Neural cell (in vitro differentiated cells): ENCODE results near the gene AGBL4. TPM values are rescaled to one million over a fixed set of nuclear protein-coding genes. Genes with fewer than 3 reads are reported as not detected.
"Not testable (repeated sequence)": the region's sequence is repeated elsewhere in the genome, so short reads cannot be mapped to it uniquely, and the experiment has no call there.

Source experiments
- H2AFZ ChIP-seq: fragments of 200-600, 300-800 bp; sonication (generic), shearing (Covaris generic); 2 replicates; pipeline ENCODE4 v1.6.0; 2014; ENCODE audit warnings: low read depth, mild to moderate bottlenecking, antibody characterized with exemption, low read length, moderate library complexity
- H3F3A ChIP-seq: fragments of 200-600 bp; shearing (Covaris generic); 2 replicates; pipeline ENCODE4 v1.6.1; 2016; ENCODE audit warnings: mild to moderate bottlenecking, moderate library complexity, mixed read lengths, antibody characterized with exemption, low read length; ENCODE audit not compliant: insufficient read depth, poor library complexity, severe bottlenecking
- H3K27ac ChIP-seq: fragments of 200-600, 300-800 bp; sonication (generic), shearing (Covaris generic); 2 replicates; pipeline ENCODE4 v1.5.1; 2014; ENCODE audit warnings: mild to moderate bottlenecking, low read length, moderate library complexity
- H3K27me3 ChIP-seq: fragments of 300-800, 200-600 bp; sonication (generic), shearing (Covaris generic); 2 replicates; pipeline ENCODE4 v1.6.0; 2014; ENCODE audit warnings: mild to moderate bottlenecking, low read depth, low read length, moderate library complexity; ENCODE audit not compliant: insufficient read depth
- H3K36me3 ChIP-seq: fragments of 300-800, 200-600 bp; sonication (generic), shearing (Covaris generic); 2 replicates; pipeline ENCODE4 v1.5.1; 2014; ENCODE audit warnings: mild to moderate bottlenecking, antibody characterized with exemption, low read length, moderate library complexity; ENCODE audit not compliant: insufficient read depth
- H3K4me2 ChIP-seq: fragments of 300-800, 200-600 bp; sonication (generic), shearing (Covaris generic); 2 replicates; pipeline ENCODE4 v1.6.0; 2014; ENCODE audit warnings: mild to moderate bottlenecking, low read length
- H3K4me3 ChIP-seq: fragments of 300-800, 200-600 bp; sonication (generic), shearing (Covaris generic); 2 replicates; pipeline ENCODE4 v1.5.1; 2014; ENCODE audit warnings: mild to moderate bottlenecking, low read length, moderate library complexity
- H3K79me2 ChIP-seq: fragments of 200-600 bp; shearing (Covaris generic); replicated peaks from 2 replicates; pipeline ENCODE4 v1.6.0; 2014; ENCODE audit warnings: mild to moderate bottlenecking, low read length, moderate library complexity; ENCODE audit not compliant: insufficient read depth
- H3K9ac ChIP-seq: fragments of 300-800, 200-600 bp; sonication (generic), shearing (Covaris generic); 2 replicates; pipeline ENCODE4 v1.6.1; 2016; ENCODE audit warnings: mild to moderate bottlenecking, low read length, mixed read lengths
- H3K9me2 ChIP-seq: fragments of 200-600 bp; shearing (Covaris generic); 2 replicates; pipeline ENCODE4 v1.6.1; 2016; ENCODE audit warnings: mild to moderate bottlenecking, low read length, mixed read lengths; ENCODE audit not compliant: insufficient read depth
- H3K9me3 ChIP-seq: fragments of 200-600, 300-800 bp; sonication (generic), shearing (Covaris generic); 2 replicates; pipeline ENCODE4 v1.6.1; 2016; ENCODE audit warnings: mild to moderate bottlenecking, mixed run types, low read length, moderate library complexity, mixed read lengths
- H4K20me1 ChIP-seq: fragments of 200-600 bp; shearing (Covaris generic); 2 replicates; pipeline ENCODE4 v1.6.1; 2016; ENCODE audit warnings: mild to moderate bottlenecking, mixed run types; ENCODE audit not compliant: insufficient read depth
- EP300 ChIP-seq: fragments of 450-650 bp; conservative IDR thresholded peaks from 2 replicates; pipeline ENCODE4 v1.6.1; 2014; ENCODE audit warnings: antibody characterized with exemption, mild to moderate bottlenecking, moderate library complexity; ENCODE audit not compliant: poor library complexity, severe bottlenecking
- EZH2 ChIP-seq: fragments of 200-600, 300-800 bp; shearing (Covaris generic), sonication (generic); IDR thresholded peaks from 2 replicates; pipeline ENCODE4 v1.6.1; 2014; ENCODE audit warnings: antibody characterized with exemption, low read length, borderline replicate concordance, mild to moderate bottlenecking; ENCODE audit not compliant: insufficient read depth, poor library complexity, severe bottlenecking
- MXI1 ChIP-seq: fragments of 450-650 bp; conservative IDR thresholded peaks from 2 replicates; pipeline ENCODE4 v1.6.1; 2014; ENCODE audit warnings: antibody characterized with exemption, mild to moderate bottlenecking; ENCODE audit not compliant: poor library complexity, severe bottlenecking
- POLR2AphosphoS5 ChIP-seq: IDR thresholded peaks from 2 replicates; pipeline ENCODE4 v1.6.1; 2012
- RAD21 ChIP-seq: fragments of 450-650 bp; conservative IDR thresholded peaks from 2 replicates; pipeline ENCODE4 v1.6.1; 2014; ENCODE audit warnings: antibody characterized with exemption, mild to moderate bottlenecking, moderate library complexity
- SMC3 ChIP-seq: fragments of 450-650 bp; conservative IDR thresholded peaks from 2 replicates; pipeline ENCODE4 v1.6.1; 2014; ENCODE audit warnings: antibody characterized with exemption, mild to moderate bottlenecking, moderate library complexity; ENCODE audit not compliant: poor library complexity
- TAF1 ChIP-seq: IDR thresholded peaks from 2 replicates; pipeline ENCODE4 v1.6.1; 2012; ENCODE audit warnings: low read depth
- polyA plus RNA-seq: library from polyadenylated mRNA; depleted of rRNA; stranded (reverse); fragments of >200 nt; gene quantifications from 2 replicates; pipeline ENCODE4 v1.2.3, GENCODE V29; 2014
- TF ChIP-seq, protein P1 (sequence below): IDR thresholded peaks from 2 replicates; pipeline ENCODE4 v1.6.1; 2012; ENCODE audit warnings: borderline replicate concordance
- TF ChIP-seq, protein P2 (sequence below): fragments of 450-650 bp; IDR thresholded peaks from 2 replicates; pipeline ENCODE4 v1.5.1; 2014; ENCODE audit warnings: antibody characterized with exemption, mild to moderate bottlenecking, moderate library complexity; ENCODE audit not compliant: poor library complexity, severe bottlenecking

AGBL4 gene
- polyA plus RNA-seq, 1 donor from 2014 or later, result 1.3 TPM

DNA sequence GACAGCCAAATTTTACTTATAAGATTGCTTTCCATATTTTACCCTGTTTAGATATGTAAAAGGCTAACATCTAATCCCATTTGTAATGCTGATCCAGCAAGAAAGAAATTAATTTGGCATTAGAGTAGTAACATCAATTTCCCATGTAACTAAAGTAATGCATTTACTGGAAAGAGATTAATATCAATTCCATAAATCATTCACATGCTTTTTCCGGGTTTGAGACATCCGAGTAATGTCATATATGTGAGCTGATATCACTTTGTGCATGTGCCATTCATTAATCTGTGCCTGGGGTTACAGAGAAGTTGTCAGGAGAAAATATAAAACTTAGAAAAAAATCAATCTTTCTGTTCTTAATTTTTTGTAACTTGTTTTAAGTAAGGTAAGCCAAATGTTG, 206.1 kb downstream of the AGBL4 start:
- Histone ChIP-seq H3K9me3 (no peaks in the 10 kb centered on the region), H3K27ac (no peak overlapping the region), H4K20me1 (no peaks in the 10 kb centered on the region), H3K4me2 (no peak overlapping the region), H3K27me3 (no peaks in the 10 kb centered on the region), H3K4me3 (no peak overlapping the region), H3K9ac (no peak overlapping the region), H2AFZ (no peak overlapping the region), H3K36me3 (no peaks in the 10 kb centered on the region), H3F3A (no peaks in the 10 kb centered on the region), H3K79me2 (no peaks in the 10 kb centered on the region), H3K9me2 (no peaks in the 10 kb centered on the region)
- no peak for TF ChIP-seq RAD21
- no peak for TF ChIP-seq POLR2AphosphoS5
- no peak for TF ChIP-seq SMC3
- no peak for TF ChIP-seq TAF1
- TF ChIP-seq, protein P1, sequence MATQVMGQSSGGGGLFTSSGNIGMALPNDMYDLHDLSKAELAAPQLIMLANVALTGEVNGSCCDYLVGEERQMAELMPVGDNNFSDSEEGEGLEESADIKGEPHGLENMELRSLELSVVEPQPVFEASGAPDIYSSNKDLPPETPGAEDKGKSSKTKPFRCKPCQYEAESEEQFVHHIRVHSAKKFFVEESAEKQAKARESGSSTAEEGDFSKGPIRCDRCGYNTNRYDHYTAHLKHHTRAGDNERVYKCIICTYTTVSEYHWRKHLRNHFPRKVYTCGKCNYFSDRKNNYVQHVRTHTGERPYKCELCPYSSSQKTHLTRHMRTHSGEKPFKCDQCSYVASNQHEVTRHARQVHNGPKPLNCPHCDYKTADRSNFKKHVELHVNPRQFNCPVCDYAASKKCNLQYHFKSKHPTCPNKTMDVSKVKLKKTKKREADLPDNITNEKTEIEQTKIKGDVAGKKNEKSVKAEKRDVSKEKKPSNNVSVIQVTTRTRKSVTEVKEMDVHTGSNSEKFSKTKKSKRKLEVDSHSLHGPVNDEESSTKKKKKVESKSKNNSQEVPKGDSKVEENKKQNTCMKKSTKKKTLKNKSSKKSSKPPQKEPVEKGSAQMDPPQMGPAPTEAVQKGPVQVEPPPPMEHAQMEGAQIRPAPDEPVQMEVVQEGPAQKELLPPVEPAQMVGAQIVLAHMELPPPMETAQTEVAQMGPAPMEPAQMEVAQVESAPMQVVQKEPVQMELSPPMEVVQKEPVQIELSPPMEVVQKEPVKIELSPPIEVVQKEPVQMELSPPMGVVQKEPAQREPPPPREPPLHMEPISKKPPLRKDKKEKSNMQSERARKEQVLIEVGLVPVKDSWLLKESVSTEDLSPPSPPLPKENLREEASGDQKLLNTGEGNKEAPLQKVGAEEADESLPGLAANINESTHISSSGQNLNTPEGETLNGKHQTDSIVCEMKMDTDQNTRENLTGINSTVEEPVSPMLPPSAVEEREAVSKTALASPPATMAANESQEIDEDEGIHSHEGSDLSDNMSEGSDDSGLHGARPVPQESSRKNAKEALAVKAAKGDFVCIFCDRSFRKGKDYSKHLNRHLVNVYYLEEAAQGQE, result no peak
- no peak for TF ChIP-seq EZH2
- TF ChIP-seq EP300, result no peak
- TF ChIP-seq, protein P2, sequence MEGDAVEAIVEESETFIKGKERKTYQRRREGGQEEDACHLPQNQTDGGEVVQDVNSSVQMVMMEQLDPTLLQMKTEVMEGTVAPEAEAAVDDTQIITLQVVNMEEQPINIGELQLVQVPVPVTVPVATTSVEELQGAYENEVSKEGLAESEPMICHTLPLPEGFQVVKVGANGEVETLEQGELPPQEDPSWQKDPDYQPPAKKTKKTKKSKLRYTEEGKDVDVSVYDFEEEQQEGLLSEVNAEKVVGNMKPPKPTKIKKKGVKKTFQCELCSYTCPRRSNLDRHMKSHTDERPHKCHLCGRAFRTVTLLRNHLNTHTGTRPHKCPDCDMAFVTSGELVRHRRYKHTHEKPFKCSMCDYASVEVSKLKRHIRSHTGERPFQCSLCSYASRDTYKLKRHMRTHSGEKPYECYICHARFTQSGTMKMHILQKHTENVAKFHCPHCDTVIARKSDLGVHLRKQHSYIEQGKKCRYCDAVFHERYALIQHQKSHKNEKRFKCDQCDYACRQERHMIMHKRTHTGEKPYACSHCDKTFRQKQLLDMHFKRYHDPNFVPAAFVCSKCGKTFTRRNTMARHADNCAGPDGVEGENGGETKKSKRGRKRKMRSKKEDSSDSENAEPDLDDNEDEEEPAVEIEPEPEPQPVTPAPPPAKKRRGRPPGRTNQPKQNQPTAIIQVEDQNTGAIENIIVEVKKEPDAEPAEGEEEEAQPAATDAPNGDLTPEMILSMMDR, result no peak
- no peak for TF ChIP-seq MXI1

GRCh38 chr1:49787013-49787412, 236.7 kb downstream of the AGBL4 start:
- not testable (repeated sequence) for H3K4me3 ChIP-seq, H3K4me2 ChIP-seq, H3K9ac ChIP-seq, H3K27me3 ChIP-seq, H3K27ac ChIP-seq, H3K36me3 ChIP-seq, H4K20me1 ChIP-seq, H3K9me3 ChIP-seq, H3K79me2 ChIP-seq, H3K9me2 ChIP-seq, H2AFZ ChIP-seq, H3F3A ChIP-seq

- H3F3A ChIP-seq, result no peaks in the 10 kb centered on the region
- H3K79me2 ChIP-seq, result no peaks in the 10 kb centered on the region
- H3K36me3 ChIP-seq, result no peaks in the 10 kb centered on the region
- H2AFZ ChIP-seq, result no peak overlapping the region
- H3K9ac ChIP-seq, result no peak overlapping the region
- H3K9me3 ChIP-seq, result peaks cover 4% of the 10 kb centered on the region
- H3K9me2 ChIP-seq, result no peaks in the 10 kb centered on the region
- no peak overlapping the region for H3K27ac ChIP-seq
- TF ChIP-seq SMC3 (no peak), MXI1 (no peak), EP300 (no peak), EZH2 (no peak), TAF1 (no peak)
- TF ChIP-seq, protein P2, result no peak
- H3K27me3 ChIP-seq, result no peaks in the 10 kb centered on the region
- no peaks in the 10 kb centered on the region for H4K20me1 ChIP-seq
- H3K4me2 ChIP-seq, result no peak overlapping the region
- H3K4me3 ChIP-seq, result no peak overlapping the region
Observed at GRCh38 chr1:49765034-49765433, 258.7 kb downstream of the AGBL4 start.

- not testable (repeated sequence) for H3K4me2 ChIP-seq, H4K20me1 ChIP-seq, H3K9ac ChIP-seq, H3K4me3 ChIP-seq, H3K27me3 ChIP-seq, H3K9me3 ChIP-seq, H3F3A ChIP-seq, H3K79me2 ChIP-seq, H3K36me3 ChIP-seq, H3K27ac ChIP-seq, H3K9me2 ChIP-seq, H2AFZ ChIP-seq
Observed at GRCh38 chr1:49738118-49738517, 285.6 kb downstream of the AGBL4 start.
